ENCODE results near the gene EFCAB12. TPM values are rescaled to one million over a fixed set of nuclear protein-coding genes. Genes with fewer than 3 reads are reported as not detected.

EFCAB12 gene
- total and polyA plus RNA-seq, 2 donors (not counting 3 experiments of a cell fraction or from before 2014, with no cell fraction given), result 0.15 to 0.49 TPM

DNA sequence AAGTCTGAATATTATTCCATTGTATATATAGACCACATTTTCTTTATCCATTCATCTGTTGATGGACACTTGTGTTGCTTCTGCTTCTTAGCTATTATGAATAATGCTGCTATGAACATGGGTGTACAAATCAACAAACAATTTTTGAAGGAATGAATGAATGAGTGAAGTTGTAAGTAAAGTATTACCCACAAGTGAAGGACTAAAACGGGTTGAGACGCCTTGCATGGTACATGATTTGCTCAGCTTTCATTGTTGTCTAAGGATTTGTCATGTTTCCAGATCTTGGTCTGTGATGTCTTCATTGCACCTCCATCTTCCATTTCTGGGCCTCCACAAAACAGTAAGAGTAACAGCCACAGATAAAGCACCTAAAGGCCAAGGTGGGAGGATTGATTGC is 32.1 kb upstream of the EFCAB12 start:
- H3K4me2 ChIP-seq (ENCODE audit: insufficient read depth, low read length), result no peak overlapping the region
- BruUV-seq (replicated peaks), result no TSS peak
- H3K36me3 ChIP-seq (ENCODE audit: control insufficient read depth in 2 of 2, extremely low read depth in 1 of 2, insufficient read depth in 2 of 2, low read length in 2 of 2), result peaks cover 0 to 6% of the 10 kb centered on the region in 2 experiments
- no peaks in the 10 kb centered on the region for H3K4me1 ChIP-seq (ENCODE audit: control insufficient read depth, extremely low read depth, insufficient read depth, low read length)
- H3K9me3 ChIP-seq (replicated peaks; ENCODE audit: control insufficient read depth, insufficient read depth, low read length), result no peaks in the 10 kb centered on the region
- H3K27me3 ChIP-seq (ENCODE audit: control insufficient read depth in 2 of 2, insufficient read depth in 2 of 2, low read length in 2 of 2), result no peaks in the 10 kb centered on the region
- no peak overlapping the region for H3K4me3 ChIP-seq (replicated peaks in 1 of 3; ENCODE audit: insufficient read depth in 1 of 3, low read depth in 1 of 3, low read length in 3 of 3)
- no peaks in the 10 kb centered on the region for H3K9me1 ChIP-seq (replicated peaks; ENCODE audit: control insufficient read depth, extremely low read depth, insufficient read depth, low read length)
- DNase-seq (ENCODE audit: low read depth, low spot score), result no peak
- no peak overlapping the region for H2AFZ ChIP-seq (ENCODE audit: low read depth, low read length)
- no peak for TF ChIP-seq GATA2 (IDR thresholded peaks at IDR 0.05; ENCODE audit: insufficient read depth, insufficient read length, low read depth, low read length)
- TF ChIP-seq MAX (IDR thresholded peaks at IDR 0.05; ENCODE audit: insufficient read depth, insufficient read length), result no peak
- TF ChIP-seq POLR2A (IDR thresholded peaks at IDR 0.05; ENCODE audit: low read depth, low read length), result no peak
- TF ChIP-seq EZH2 (IDR thresholded peaks at IDR 0.05; ENCODE audit: borderline replicate concordance, low read depth, low read length, severe bottlenecking), result no peak
- no peak for TF ChIP-seq MYC (IDR thresholded peaks at IDR 0.05; ENCODE audit: low read depth, low read length)
- no peak for TF ChIP-seq CTCF (IDR thresholded peaks at IDR 0.05; ENCODE audit: extremely low read depth in 1 of 2, insufficient read depth in 1 of 2, low read depth in 1 of 2, low read length in 2 of 2)
- TF ChIP-seq POLR2AphosphoS5 (IDR thresholded peaks at IDR 0.05; ENCODE audit: insufficient read depth, low read depth, low read length), result no peak
- no peak for TF ChIP-seq JUN (IDR thresholded peaks at IDR 0.05; ENCODE audit: borderline replicate concordance, insufficient read depth, insufficient read length, low read depth)
- no peak for TF ChIP-seq FOS (IDR thresholded peaks at IDR 0.05; ENCODE audit: borderline replicate concordance, insufficient read depth, low read length)
- no peaks in the 10 kb centered on the region for H4K20me1 ChIP-seq (replicated peaks; ENCODE audit: control insufficient read depth, extremely low read depth, insufficient read depth, low read length)
- CTCF ChIA-PET, result no interaction called here
- H3K79me2 ChIP-seq (ENCODE audit: control insufficient read depth, insufficient read depth, low read length), result no peaks in the 10 kb centered on the region
- dilution Hi-C loops (cut with MboI; ENCODE audit: extremely low pct_ligation_motif_present, low sequenced_read_pairs), result no loop called here
- H3K9ac ChIP-seq (replicated peaks; ENCODE audit: extremely low read depth, insufficient read depth, low read length), result no peak overlapping the region
- no peak overlapping the region for H3K27ac ChIP-seq (ENCODE audit: insufficient read depth, low read depth, low read length)
- POLR2A ChIA-PET, result no interaction called here
- intact Hi-C loops (cut with micrococcal nuclease), result no loop called here
- no peak for FAIRE-seq

Data from endothelial cell of umbilical vein (primary cell).